ENCODE measurements around the gene ZNF319. TPM values are rescaled to one million over a fixed set of nuclear protein-coding genes. Genes with fewer than 3 reads are reported as not detected.

Gene ZNF319
- total RNA-seq, 1 donor from 2014 or later, result 11.0 TPM

GRCh38 chr16:58040496-58040846, 40.0 kb upstream of the ZNF319 start:
- DNase-seq (no peak), ATAC-seq (no peak)
- intact Hi-C loops (cut with DNase I), result no loop called here
- Histone ChIP-seq H3K4me1 (peaks cover 6% of the 10 kb centered on the region), H3K9me3 (no peaks in the 10 kb centered on the region), H3K4me3 (no peak overlapping the region), H3K27ac (no peak overlapping the region), H3K27me3 (ENCODE audit: low read depth) (no peaks in the 10 kb centered on the region), H3K36me3 (peaks cover 58% of the 10 kb centered on the region)
- TF ChIP-seq CTCF (IDR thresholded peaks at IDR 0.05), result no peak

- Histone ChIP-seq H3K4me1 (peaks cover 6% of the 10 kb centered on the region), H3K4me3 (no peak overlapping the region), H3K9me3 (no peaks in the 10 kb centered on the region), H3K27ac (no peak overlapping the region), H3K36me3 (peaks cover 58% of the 10 kb centered on the region), H3K27me3 (ENCODE audit: low read depth) (no peaks in the 10 kb centered on the region)
- ATAC-seq, result no peak
- intact Hi-C loops (cut with DNase I), result no loop called here
- no peak for TF ChIP-seq CTCF (IDR thresholded peaks at IDR 0.05)
- no peak for DNase-seq
These were observed 39.5 kb upstream of the ZNF319 start for GRCh38 chr16:58039829-58040495.

GRCh38 chr16:58038219-58038641, 37.8 kb upstream of the ZNF319 start:
- ATAC-seq (no peak), DNase-seq (no peak)
- Histone ChIP-seq H3K27ac (no peak overlapping the region), H3K4me1 (peaks cover 15% of the 10 kb centered on the region), H3K36me3 (peaks cover 44% of the 10 kb centered on the region), H3K9me3 (no peaks in the 10 kb centered on the region), H3K27me3 (ENCODE audit: low read depth) (no peaks in the 10 kb centered on the region), H3K4me3 (no peak overlapping the region)
- intact Hi-C loops (cut with DNase I), result no loop called here
- TF ChIP-seq CTCF (IDR thresholded peaks at IDR 0.05), result no peak

GRCh38 chr16:58037365-58038057, 37.0 kb upstream of the ZNF319 start:
- no peak overlapping the region for H3K27ac ChIP-seq
- intact Hi-C loops (cut with DNase I), result no loop called here
- no peak for TF ChIP-seq CTCF (IDR thresholded peaks at IDR 0.05)
- no peaks in the 10 kb centered on the region for H3K9me3 ChIP-seq
- peaks cover 37% of the 10 kb centered on the region for H3K36me3 ChIP-seq
- no peak overlapping the region for H3K4me3 ChIP-seq
- no peaks in the 10 kb centered on the region for H3K27me3 ChIP-seq (ENCODE audit: low read depth)
- no peak for ATAC-seq
- DNase-seq, result no peak
- H3K4me1 ChIP-seq, result peaks cover 23% of the 10 kb centered on the region

- Histone ChIP-seq H3K9me3 (no peaks in the 10 kb centered on the region), H3K27ac (no peak overlapping the region), H3K4me3 (no peak overlapping the region), H3K27me3 (ENCODE audit: low read depth) (no peaks in the 10 kb centered on the region), H3K36me3 (peaks cover 31% of the 10 kb centered on the region), H3K4me1 (peaks cover 28% of the 10 kb centered on the region)
- ATAC-seq (no peak), DNase-seq (no peak)
- intact Hi-C loops (cut with DNase I), result no loop called here
- no peak for TF ChIP-seq CTCF (IDR thresholded peaks at IDR 0.05)
These were observed 36.5 kb upstream of the ZNF319 start for GRCh38 chr16:58036943-58037342.
